HepG2 (cell line): ENCODE measurements around the gene PHF23. TPM values are rescaled to one million over a fixed set of nuclear protein-coding genes. Genes with fewer than 3 reads are reported as not detected.
A peak's percentile ranks its signal among the peaks of the same experiment; 100 is the strongest.

ENCODE experiments used
- FIP1L1 ChIP-seq: fragments of 200-400 bp; formaldehyde crosslinking; IDR thresholded peaks from 2 replicates; pipeline ENCODE4 v1.6.1; 2018; ENCODE audit warnings: low read depth, mild to moderate bottlenecking, low read length, moderate library complexity, borderline replicate concordance; ENCODE audit not compliant: insufficient read depth
- HOXA5 ChIP-seq: sonication (generic); formaldehyde crosslinking; IDR thresholded peaks from 2 replicates; pipeline ENCODE4 v1.4.0; 2020; ENCODE audit warnings: missing genetic modification reagents
- KDM5A ChIP-seq: fragments of 200-600 bp; sonication (generic); IDR thresholded peaks from 2 replicates; pipeline ENCODE4 v1.7.0; 2018; ENCODE audit warnings: antibody characterized with exemption, mild to moderate bottlenecking, low read length, borderline replicate concordance
- KLF12 ChIP-seq: sonication (generic); formaldehyde crosslinking; IDR thresholded peaks from 2 replicates; pipeline ENCODE4 v1.4.0; 2020; ENCODE audit warnings: missing genetic modification reagents, borderline replicate concordance
- LCORL ChIP-seq, 2 experiments: fragments of 450-650 bp in 1 of 2; sonication (generic) in 1 of 2; formaldehyde crosslinking in 1 of 2; IDR thresholded peaks; 2 replicates each; pipeline versions ENCODE4 v1.5.0 to v1.6.1; 2017 to 2020; ENCODE audit warnings: antibody characterized with exemption in 1 of 2, missing genetic modification reagents in 1 of 2
- MED1 ChIP-seq: sonication (generic); formaldehyde crosslinking; IDR thresholded peaks from 2 replicates; pipeline ENCODE4 v1.4.0; 2020; ENCODE audit warnings: missing genetic modification reagents
- MEF2D ChIP-seq: sonication (generic); formaldehyde crosslinking; IDR thresholded peaks from 2 replicates; pipeline ENCODE4 v1.5.1; 2020; ENCODE audit warnings: mild to moderate bottlenecking, missing genetic modification reagents
- RFXAP ChIP-seq: sonication (generic); formaldehyde crosslinking; IDR thresholded peaks from 2 replicates; pipeline ENCODE4 v1.4.0; 2020; ENCODE audit warnings: missing genetic modification reagents, borderline replicate concordance
- SKIL ChIP-seq: sonication (generic); formaldehyde crosslinking; IDR thresholded peaks from 2 replicates; pipeline ENCODE4 v1.8.0; 2022; ENCODE audit warnings: missing genetic modification reagents, mild to moderate bottlenecking, moderate library complexity, borderline replicate concordance
- ZFP90 ChIP-seq: sonication (generic); formaldehyde crosslinking; IDR thresholded peaks from 2 replicates; pipeline ENCODE4 v1.8.0; 2022; ENCODE audit warnings: missing genetic modification reagents, mild to moderate bottlenecking, inconsistent platforms, borderline replicate concordance
- ZMYM3 ChIP-seq: sonication (generic); formaldehyde crosslinking; IDR thresholded peaks from 2 replicates; pipeline ENCODE4 v1.5.1; 2020; ENCODE audit warnings: mild to moderate bottlenecking, missing genetic modification reagents
- ZNF124 ChIP-seq: sonication (generic); formaldehyde crosslinking; IDR thresholded peaks from 2 replicates; pipeline ENCODE4 v1.4.0; 2020; ENCODE audit warnings: missing genetic modification reagents
- ZNF142 ChIP-seq: sonication (generic); formaldehyde crosslinking; IDR thresholded peaks from 2 replicates; pipeline ENCODE4 v1.4.0; 2020; ENCODE audit warnings: missing genetic modification reagents
- ZNF282 ChIP-seq: fragments of 450-650 bp; IDR thresholded peaks from 2 replicates; pipeline ENCODE4 v1.6.1; 2018; ENCODE audit not compliant: partially characterized antibody
- ZNF296 ChIP-seq: sonication (generic); formaldehyde crosslinking; conservative IDR thresholded peaks from 2 replicates; pipeline ENCODE4 v1.5.0; 2020; ENCODE audit warnings: mild to moderate bottlenecking, missing genetic modification reagents
- ZNF350 ChIP-seq: sonication (generic); formaldehyde crosslinking; IDR thresholded peaks from 2 replicates; pipeline ENCODE4 v1.4.0; 2020; ENCODE audit warnings: mild to moderate bottlenecking, low read depth, missing genetic modification reagents, borderline replicate concordance
- ZNF441 ChIP-seq: sonication (generic); formaldehyde crosslinking; IDR thresholded peaks from 2 replicates; pipeline ENCODE4 v1.7.0; 2021; ENCODE audit warnings: missing genetic modification reagents, borderline replicate concordance
- polyA plus RNA-seq, 8 experiments: library from polyadenylated mRNA; depleted of rRNA in 3 of 8; stranded (reverse) in 7 of 8; unstranded in 1 of 8; fragments of >200 nt; fragmentation: Illumina TruSeq in 4 of 8; extraction: Trizol in 4 of 8; gene quantifications; 2 replicates each; pipeline versions ENCODE4 v1.2.1 to v1.2.3, GENCODE V29; 2011 to 2016; ENCODE audit warnings: low read depth in 4 of 8, missing spikeins in 1 of 8, mixed read lengths in 1 of 8; ENCODE audit not compliant: insufficient read depth in 1 of 8
- total RNA-seq, 5 experiments: library from RNA; depleted of rRNA; stranded (reverse); fragments of >200 nt; fragmentation: Illumina TruSeq; extraction: Trizol; gene quantifications; 2 replicates each; pipeline ENCODE4 v1.2.3, GENCODE V29; 2016; ENCODE audit warnings: low read depth in 1 of 5
- TF ChIP-seq, protein P1 (sequence below): sonication (generic); formaldehyde crosslinking; conservative IDR thresholded peaks from 2 replicates; pipeline ENCODE4 v1.5.0; 2020; ENCODE audit warnings: missing genetic modification reagents
- TF ChIP-seq, protein P2 (sequence below): sonication (generic); formaldehyde crosslinking; IDR thresholded peaks from 2 replicates; pipeline ENCODE4 v1.4.0; 2020; ENCODE audit warnings: missing genetic modification reagents

Gene PHF23
- total and polyA plus RNA-seq, 2 of the 13 experiments (the other 11 are each of a cell fraction or from before 2014, with no cell fraction given) = 27.6 to 33.2 TPM

DNA sequence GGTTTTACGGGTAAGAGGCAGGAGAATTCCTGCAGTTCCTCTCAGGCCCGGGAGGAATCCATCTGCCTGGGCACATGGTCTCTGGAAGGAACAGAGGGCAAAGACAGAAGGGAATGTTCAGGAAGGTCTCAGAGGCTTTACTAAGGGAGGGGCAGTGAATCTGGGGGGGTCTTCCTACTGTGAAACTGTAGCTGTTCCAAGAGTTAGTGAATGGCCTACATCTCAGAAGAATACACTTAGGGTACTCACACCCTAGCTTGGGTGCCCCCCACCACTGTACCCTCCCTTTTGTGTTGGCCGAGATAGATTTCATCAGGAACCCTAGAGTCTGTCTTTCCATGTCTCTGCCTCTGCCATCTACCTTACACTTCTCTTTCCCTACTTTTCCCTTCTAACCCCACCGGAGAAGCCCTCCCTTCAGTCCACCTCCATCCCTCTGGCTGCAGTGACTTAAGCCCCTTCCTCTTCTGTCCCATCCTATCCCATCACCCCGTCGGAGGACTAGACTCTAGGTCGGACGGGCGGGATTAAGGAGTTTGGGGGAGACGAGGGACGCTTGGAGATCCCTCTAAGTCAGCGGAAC, 19.9 kb downstream of the PHF23 start (continued):
- TF ChIP-seq SKIL (CRISPR knock-in tag) (no peak), KDM5A (peak; percentile 18; the same call in 1 of the 2 replicates), MED1 (CRISPR knock-in tag) (peak; percentile 39; the same call in 1 of the 2 replicates), ZNF124 (CRISPR knock-in tag) (0 out of 2 replicates have a peak, but pooled peaks have one; percentile 37), LCORL (IDR thresholded peaks at IDR 0.05) (no peak), LCORL (CRISPR knock-in tag; IDR thresholded peaks at IDR 0.05) (peak; percentile 14; the same call in 1 of the 2 replicates), ZFP90 (0 out of 2 replicates have a peak, but pooled peaks have one; percentile 63), ZNF350 (CRISPR knock-in tag) (no peak), ZNF142 (CRISPR knock-in tag) (peak; percentile 15; the same call in 1 of the 2 replicates), ZNF296 (CRISPR knock-in tag) (no peak), FIP1L1 (0 out of 2 replicates have a peak, but pooled peaks have one; percentile 6), ZMYM3 (CRISPR knock-in tag) (peak; percentile 57), HOXA5 (CRISPR knock-in tag) (peak; percentile 61; the same call in 1 of the 2 replicates), RFXAP (CRISPR knock-in tag) (0 out of 2 replicates have a peak, but pooled peaks have one; percentile 45), KLF12 (CRISPR knock-in tag) (0 out of 2 replicates have a peak, but pooled peaks have one; percentile 39), ZNF282 (no peak), MEF2D (CRISPR knock-in tag) (peak; percentile 77; the same call in 1 of the 2 replicates), ZNF441 (CRISPR knock-in tag) (0 out of 2 replicates have a peak, but pooled peaks have one; percentile 10)
- TF ChIP-seq, protein P1, sequence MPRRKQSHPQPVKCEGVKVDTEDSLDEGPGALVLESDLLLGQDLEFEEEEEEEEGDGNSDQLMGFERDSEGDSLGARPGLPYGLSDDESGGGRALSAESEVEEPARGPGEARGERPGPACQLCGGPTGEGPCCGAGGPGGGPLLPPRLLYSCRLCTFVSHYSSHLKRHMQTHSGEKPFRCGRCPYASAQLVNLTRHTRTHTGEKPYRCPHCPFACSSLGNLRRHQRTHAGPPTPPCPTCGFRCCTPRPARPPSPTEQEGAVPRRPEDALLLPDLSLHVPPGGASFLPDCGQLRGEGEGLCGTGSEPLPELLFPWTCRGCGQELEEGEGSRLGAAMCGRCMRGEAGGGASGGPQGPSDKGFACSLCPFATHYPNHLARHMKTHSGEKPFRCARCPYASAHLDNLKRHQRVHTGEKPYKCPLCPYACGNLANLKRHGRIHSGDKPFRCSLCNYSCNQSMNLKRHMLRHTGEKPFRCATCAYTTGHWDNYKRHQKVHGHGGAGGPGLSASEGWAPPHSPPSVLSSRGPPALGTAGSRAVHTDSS (CRISPR knock-in tag) = no peak
- TF ChIP-seq, protein P2, sequence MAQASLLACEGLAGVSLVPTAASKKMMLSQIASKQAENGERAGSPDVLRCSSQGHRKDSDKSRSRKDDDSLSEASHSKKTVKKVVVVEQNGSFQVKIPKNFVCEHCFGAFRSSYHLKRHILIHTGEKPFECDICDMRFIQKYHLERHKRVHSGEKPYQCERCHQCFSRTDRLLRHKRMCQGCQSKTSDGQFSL (CRISPR knock-in tag) = 0 out of 2 replicates have a peak, but pooled peaks have one; percentile 43
